ENCODE results near the gene OR6C6.
"Not testable (repeated sequence)": the region's sequence is repeated elsewhere in the genome, so short reads cannot be mapped to it uniquely, and the experiment has no call there.

Gene OR6C6

DNA sequence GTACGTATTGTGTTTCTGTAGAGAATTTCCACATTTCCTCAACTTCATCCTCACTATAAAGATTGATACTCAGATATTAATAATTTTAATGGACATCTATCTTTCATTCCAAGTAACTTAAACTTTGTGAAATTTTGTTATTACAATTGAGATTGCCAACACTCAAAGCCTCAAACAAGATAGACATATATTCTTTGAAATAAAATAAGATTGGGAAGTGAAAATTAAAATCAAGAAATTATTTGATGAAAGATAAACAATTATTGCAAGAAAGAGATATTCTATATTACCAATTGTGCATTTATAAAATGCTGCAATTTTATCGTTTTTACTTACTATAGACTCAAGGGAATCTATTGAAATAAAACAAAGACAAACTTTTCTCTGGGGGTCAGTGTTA lies at the start of gene OR6C6:
Gene OR6C6 (minus strand): TSS at position 101 of the 400 bp plus-strand sequence. CDS start 1,337 bp downstream, outside the sequence.
- no peak for DNase-seq

- no peak for DNase-seq
These were observed 39.6 kb upstream of the OR6C6 start for GRCh38 chr12:55336002-55336401.

DNA sequence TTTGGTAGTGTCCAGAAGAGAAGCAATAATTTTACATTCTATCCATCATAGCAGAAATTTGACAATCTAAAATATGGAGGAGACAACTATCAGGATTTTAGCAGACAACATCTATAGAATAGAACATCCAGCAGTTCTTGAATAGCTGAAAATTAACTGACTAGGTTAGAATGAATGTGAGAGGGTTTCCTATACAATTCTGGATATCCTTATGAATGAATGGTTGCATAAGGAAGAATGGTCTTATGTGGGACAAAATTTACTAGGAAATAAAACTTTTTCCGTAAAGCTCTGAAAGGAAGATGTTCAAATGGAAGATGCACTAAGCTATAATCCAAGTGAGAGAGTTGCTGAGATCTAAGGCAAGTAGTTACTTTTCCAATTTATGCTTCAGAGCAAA lies 34.1 kb upstream of the OR6C6 start, which contains the start of gene OR6C3:
Gene OR6C3 (plus strand): TSS at position 301 of the 400 bp plus-strand sequence. CDS start 955 bp downstream, outside the sequence.
- DNase-seq, result no peak

GRCh38 chr12:55325801-55326200 lies 29.4 kb upstream of the OR6C6 start:
- DNase-seq, result not testable (repeated sequence)

- DNase-seq, result no peak
These were observed 23.8 kb upstream of the OR6C6 start for GRCh38 chr12:55320201-55320600.

- no peak for DNase-seq
These were observed 17.7 kb upstream of the OR6C6 start, which contains the start of gene OR6C1 for GRCh38 chr12:55314043-55314442. Gene OR6C1, plus strand, starts transcription at chr12:55314343. Its CDS starts 6,257 bp downstream, at chr12:55320600.

DNA sequence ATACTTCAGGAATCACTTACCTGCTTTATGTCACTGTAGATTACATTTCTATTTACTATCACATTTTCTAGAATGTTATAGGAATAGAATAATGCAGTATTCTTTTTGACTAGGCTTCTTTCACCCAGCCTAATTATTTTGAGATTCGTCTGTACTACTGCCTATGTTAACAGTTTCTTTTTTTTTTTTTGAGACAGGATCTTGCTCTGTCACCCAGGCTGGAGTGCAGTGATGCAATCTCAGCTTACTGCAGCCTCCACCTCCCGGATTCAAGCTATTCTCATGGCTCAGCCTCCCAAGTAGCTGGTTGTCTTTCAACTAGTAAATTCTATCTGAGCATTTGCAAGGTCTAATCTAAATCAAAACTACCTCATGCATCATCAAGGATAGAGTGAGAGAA lies 6.4 kb downstream of the OR6C6 start:
- no peak for DNase-seq

- DNase-seq, result no peak
These were observed 15.4 kb downstream of the OR6C6 start for GRCh38 chr12:55280991-55281390.

- DNase-seq, result no peak
These were observed 38.1 kb downstream of the OR6C6 start for GRCh38 chr12:55258303-55258702.

DNA sequence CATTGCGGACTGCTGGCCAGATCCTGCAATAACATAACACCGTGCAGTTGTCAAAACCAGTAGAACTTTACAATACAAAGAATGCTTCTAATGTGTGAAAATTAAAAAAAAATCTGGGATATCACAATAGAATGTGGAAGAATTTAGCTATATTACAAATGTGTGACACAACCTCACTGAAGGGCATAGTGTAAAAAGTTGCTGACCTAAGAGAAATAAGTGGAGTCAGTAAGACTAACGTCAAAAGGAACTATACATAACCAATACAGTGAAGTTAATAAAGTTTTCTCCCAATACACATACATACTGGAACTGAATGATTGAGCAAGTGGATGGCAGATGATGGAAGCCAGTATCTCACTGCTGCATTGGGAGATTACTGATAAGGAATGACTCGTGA lies 39.5 kb downstream of the OR6C6 start:
- DNase-seq, result no peak

- no peak for DNase-seq
These were observed 43.1 kb downstream of the OR6C6 start for GRCh38 chr12:55253281-55253680.

DNA sequence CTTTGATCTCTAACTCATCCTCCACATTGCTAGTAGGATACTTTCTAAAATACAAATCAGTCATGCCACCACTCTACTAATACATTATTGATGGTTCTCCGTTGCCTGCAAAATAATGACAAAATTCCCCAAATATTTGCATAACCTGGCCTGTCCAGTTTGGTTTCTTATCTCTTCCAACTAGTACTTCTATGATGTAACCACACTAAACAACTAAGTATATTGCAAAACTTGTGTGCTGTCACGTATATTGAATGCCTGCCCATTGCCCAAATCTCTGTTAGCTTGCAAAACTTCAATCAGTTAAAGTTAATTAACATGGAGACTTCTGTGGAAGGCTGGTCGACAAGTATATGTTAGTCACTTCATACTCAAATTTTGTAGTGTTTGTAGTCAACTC lies 45.4 kb downstream of the OR6C6 start:
- no peak for DNase-seq

DNA sequence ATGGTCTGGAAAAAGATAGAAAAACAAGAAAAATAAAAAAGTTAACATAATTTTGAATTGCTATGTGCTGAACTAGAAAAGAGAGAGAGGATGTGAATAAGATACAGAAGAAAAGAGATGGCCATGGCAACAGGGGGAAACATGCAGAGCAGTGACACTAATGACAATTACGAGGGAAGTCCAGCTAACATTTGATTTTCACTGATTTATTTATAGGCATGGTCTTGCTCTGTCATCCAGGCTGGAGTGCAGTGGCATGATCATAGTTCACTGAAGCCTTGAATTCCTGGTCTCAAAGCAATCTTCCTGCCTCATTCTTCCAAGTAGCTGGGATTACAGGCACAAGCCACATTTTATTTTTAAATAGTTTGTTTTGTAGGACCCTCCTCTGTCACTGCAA lies 50.2 kb downstream of the OR6C6 start:
- DNase-seq, result no peak

DNA sequence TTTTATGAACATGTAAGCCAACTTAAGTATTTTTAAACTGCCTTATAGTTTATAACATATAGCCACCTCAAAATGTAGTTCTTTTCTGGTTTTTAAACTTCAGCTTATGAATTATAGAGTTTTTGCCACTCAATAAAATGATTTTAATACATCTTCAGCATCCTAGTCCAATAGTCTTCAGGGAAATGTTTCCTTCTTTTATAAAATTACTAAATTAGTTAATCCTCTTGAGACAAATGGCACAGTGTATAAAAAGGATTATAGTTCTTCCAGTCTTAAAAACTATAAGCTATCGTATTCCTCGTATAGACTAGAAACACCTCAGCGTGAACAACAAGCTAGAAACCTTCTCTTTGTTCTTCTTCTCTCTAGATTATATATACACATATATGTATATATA lies 52.1 kb downstream of the OR6C6 start, which contains the start of gene OR6C74:
Gene OR6C74 (plus strand): TSS at position 301 of the 400 bp plus-strand sequence. CDS start 2,679 bp downstream, outside the sequence.
- DNase-seq, result no peak
